Neural cell (in vitro differentiated cells): ENCODE results near the gene LSM12. TPM values are rescaled to one million over a fixed set of nuclear protein-coding genes. Genes with fewer than 3 reads are reported as not detected.

ENCODE experiments used
- H2AFZ ChIP-seq: fragments of 200-600, 300-800 bp; sonication (generic), shearing (Covaris generic); 2 replicates; pipeline ENCODE4 v1.6.0; 2014; ENCODE audit warnings: low read depth, mild to moderate bottlenecking, antibody characterized with exemption, low read length, moderate library complexity
- H3F3A ChIP-seq: fragments of 200-600 bp; shearing (Covaris generic); 2 replicates; pipeline ENCODE4 v1.6.1; 2016; ENCODE audit warnings: mild to moderate bottlenecking, moderate library complexity, mixed read lengths, antibody characterized with exemption, low read length; ENCODE audit not compliant: insufficient read depth, poor library complexity, severe bottlenecking
- H3K27ac ChIP-seq: fragments of 200-600, 300-800 bp; sonication (generic), shearing (Covaris generic); 2 replicates; pipeline ENCODE4 v1.5.1; 2014; ENCODE audit warnings: mild to moderate bottlenecking, low read length, moderate library complexity
- H3K27me3 ChIP-seq: fragments of 300-800, 200-600 bp; sonication (generic), shearing (Covaris generic); 2 replicates; pipeline ENCODE4 v1.6.0; 2014; ENCODE audit warnings: mild to moderate bottlenecking, low read depth, low read length, moderate library complexity; ENCODE audit not compliant: insufficient read depth
- H3K36me3 ChIP-seq: fragments of 300-800, 200-600 bp; sonication (generic), shearing (Covaris generic); 2 replicates; pipeline ENCODE4 v1.5.1; 2014; ENCODE audit warnings: mild to moderate bottlenecking, antibody characterized with exemption, low read length, moderate library complexity; ENCODE audit not compliant: insufficient read depth
- H3K4me2 ChIP-seq: fragments of 300-800, 200-600 bp; sonication (generic), shearing (Covaris generic); 2 replicates; pipeline ENCODE4 v1.6.0; 2014; ENCODE audit warnings: mild to moderate bottlenecking, low read length
- H3K4me3 ChIP-seq: fragments of 300-800, 200-600 bp; sonication (generic), shearing (Covaris generic); 2 replicates; pipeline ENCODE4 v1.5.1; 2014; ENCODE audit warnings: mild to moderate bottlenecking, low read length, moderate library complexity
- H3K79me2 ChIP-seq: fragments of 200-600 bp; shearing (Covaris generic); replicated peaks from 2 replicates; pipeline ENCODE4 v1.6.0; 2014; ENCODE audit warnings: mild to moderate bottlenecking, low read length, moderate library complexity; ENCODE audit not compliant: insufficient read depth
- H3K9ac ChIP-seq: fragments of 300-800, 200-600 bp; sonication (generic), shearing (Covaris generic); 2 replicates; pipeline ENCODE4 v1.6.1; 2016; ENCODE audit warnings: mild to moderate bottlenecking, low read length, mixed read lengths
- H3K9me2 ChIP-seq: fragments of 200-600 bp; shearing (Covaris generic); 2 replicates; pipeline ENCODE4 v1.6.1; 2016; ENCODE audit warnings: mild to moderate bottlenecking, low read length, mixed read lengths; ENCODE audit not compliant: insufficient read depth
- H3K9me3 ChIP-seq: fragments of 200-600, 300-800 bp; sonication (generic), shearing (Covaris generic); 2 replicates; pipeline ENCODE4 v1.6.1; 2016; ENCODE audit warnings: mild to moderate bottlenecking, mixed run types, low read length, moderate library complexity, mixed read lengths
- H4K20me1 ChIP-seq: fragments of 200-600 bp; shearing (Covaris generic); 2 replicates; pipeline ENCODE4 v1.6.1; 2016; ENCODE audit warnings: mild to moderate bottlenecking, mixed run types; ENCODE audit not compliant: insufficient read depth
- CTCF ChIP-seq: fragments of 450-650 bp; IDR thresholded peaks from 2 replicates; pipeline ENCODE4 v1.5.1; 2014; ENCODE audit warnings: antibody characterized with exemption, mild to moderate bottlenecking, moderate library complexity; ENCODE audit not compliant: poor library complexity, severe bottlenecking
- EP300 ChIP-seq: fragments of 450-650 bp; conservative IDR thresholded peaks from 2 replicates; pipeline ENCODE4 v1.6.1; 2014; ENCODE audit warnings: antibody characterized with exemption, mild to moderate bottlenecking, moderate library complexity; ENCODE audit not compliant: poor library complexity, severe bottlenecking
- EZH2 ChIP-seq: fragments of 200-600, 300-800 bp; shearing (Covaris generic), sonication (generic); IDR thresholded peaks from 2 replicates; pipeline ENCODE4 v1.6.1; 2014; ENCODE audit warnings: antibody characterized with exemption, low read length, borderline replicate concordance, mild to moderate bottlenecking; ENCODE audit not compliant: insufficient read depth, poor library complexity, severe bottlenecking
- MXI1 ChIP-seq: fragments of 450-650 bp; conservative IDR thresholded peaks from 2 replicates; pipeline ENCODE4 v1.6.1; 2014; ENCODE audit warnings: antibody characterized with exemption, mild to moderate bottlenecking; ENCODE audit not compliant: poor library complexity, severe bottlenecking
- POLR2AphosphoS5 ChIP-seq: IDR thresholded peaks from 2 replicates; pipeline ENCODE4 v1.6.1; 2012
- RAD21 ChIP-seq: fragments of 450-650 bp; conservative IDR thresholded peaks from 2 replicates; pipeline ENCODE4 v1.6.1; 2014; ENCODE audit warnings: antibody characterized with exemption, mild to moderate bottlenecking, moderate library complexity
- REST ChIP-seq: IDR thresholded peaks from 2 replicates; pipeline ENCODE4 v1.6.1; 2012; ENCODE audit warnings: borderline replicate concordance
- SMC3 ChIP-seq: fragments of 450-650 bp; conservative IDR thresholded peaks from 2 replicates; pipeline ENCODE4 v1.6.1; 2014; ENCODE audit warnings: antibody characterized with exemption, mild to moderate bottlenecking, moderate library complexity; ENCODE audit not compliant: poor library complexity
- TAF1 ChIP-seq: IDR thresholded peaks from 2 replicates; pipeline ENCODE4 v1.6.1; 2012; ENCODE audit warnings: low read depth
- polyA plus RNA-seq: library from polyadenylated mRNA; depleted of rRNA; stranded (reverse); fragments of >200 nt; gene quantifications from 2 replicates; pipeline ENCODE4 v1.2.3, GENCODE V29; 2014

LSM12 gene
- polyA plus RNA-seq, 1 donor from 2014 or later = 12.0 TPM

- no peaks in the 10 kb centered on the region for H3K36me3 ChIP-seq
- no peaks in the 10 kb centered on the region for H3K9me3 ChIP-seq
- no peaks in the 10 kb centered on the region for H3K27me3 ChIP-seq
- peak overlapping the region; percentile 64 for H3K4me3 ChIP-seq
- no peak overlapping the region for H2AFZ ChIP-seq
- TF ChIP-seq EZH2 (no peak), MXI1 (no peak), TAF1 (no peak), POLR2AphosphoS5 (no peak), EP300 (peak; percentile 20), SMC3 (peak; percentile 27), REST (peak; percentile 27), CTCF (no peak)
- H3K27ac ChIP-seq = peak overlapping the region; percentile 84
- H3K4me2 ChIP-seq = peak overlapping the region; percentile 2
- peaks cover 33% of the 10 kb centered on the region for H3K79me2 ChIP-seq
- peak overlapping the region; percentile 73 for H3K9ac ChIP-seq
- H3K9me2 ChIP-seq = no peaks in the 10 kb centered on the region
- H4K20me1 ChIP-seq = peaks cover 11% of the 10 kb centered on the region
- H3F3A ChIP-seq = no peaks in the 10 kb centered on the region
Observed at GRCh38 chr17:44110823-44111633, 44.6 kb upstream of the LSM12 start.

GRCh38 chr17:44110011-44110686, 43.7 kb upstream of the LSM12 start:
- peaks cover 33% of the 10 kb centered on the region for H3K79me2 ChIP-seq
- no peaks in the 10 kb centered on the region for H3K9me3 ChIP-seq
- H3K9me2 ChIP-seq = no peaks in the 10 kb centered on the region
- peak overlapping the region; percentile 73 for H3K9ac ChIP-seq
- H2AFZ ChIP-seq = no peak overlapping the region
- peak overlapping the region; percentile 84 for H3K27ac ChIP-seq
- no peaks in the 10 kb centered on the region for H3F3A ChIP-seq
- H3K4me3 ChIP-seq = peak overlapping the region; percentile 64
- no peak overlapping the region for H3K4me2 ChIP-seq
- H4K20me1 ChIP-seq = peaks cover 5% of the 10 kb centered on the region
- no peaks in the 10 kb centered on the region for H3K36me3 ChIP-seq
- H3K27me3 ChIP-seq = no peaks in the 10 kb centered on the region
- no peak for TF ChIP-seq CTCF
- no peak for TF ChIP-seq REST
- no peak for TF ChIP-seq POLR2AphosphoS5
- TF ChIP-seq EZH2 = no peak
- TF ChIP-seq MXI1 = no peak
- no peak for TF ChIP-seq SMC3
- TF ChIP-seq EP300 = no peak
- TF ChIP-seq RAD21 = no peak
- no peak for TF ChIP-seq TAF1
